ENCODE measurements around the gene COL13A1.

The COL13A1 gene

GRCh38 chr10:69906425-69906824 is 104.7 kb downstream of the COL13A1 start:
- no peak for DNase-seq (ENCODE audit: low spot score)

DNA sequence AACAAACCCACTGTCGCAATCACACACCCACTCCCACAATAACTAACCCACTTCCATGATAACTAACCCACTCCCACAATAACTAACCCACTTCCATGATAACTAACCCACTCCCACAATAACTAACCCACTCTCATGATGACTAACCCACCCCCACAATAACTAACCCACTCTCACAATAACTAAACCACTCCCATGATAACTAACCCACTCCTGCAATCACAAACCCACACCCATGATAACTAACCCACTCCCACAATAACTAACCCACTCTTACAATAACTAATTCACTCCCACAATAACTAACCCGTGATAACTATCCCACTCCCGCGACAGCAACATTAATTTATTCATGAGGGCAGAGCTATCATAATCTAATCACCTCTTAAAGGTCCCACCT is 105.8 kb downstream of the COL13A1 start:
- no peak for DNase-seq (ENCODE audit: low spot score)

DNA sequence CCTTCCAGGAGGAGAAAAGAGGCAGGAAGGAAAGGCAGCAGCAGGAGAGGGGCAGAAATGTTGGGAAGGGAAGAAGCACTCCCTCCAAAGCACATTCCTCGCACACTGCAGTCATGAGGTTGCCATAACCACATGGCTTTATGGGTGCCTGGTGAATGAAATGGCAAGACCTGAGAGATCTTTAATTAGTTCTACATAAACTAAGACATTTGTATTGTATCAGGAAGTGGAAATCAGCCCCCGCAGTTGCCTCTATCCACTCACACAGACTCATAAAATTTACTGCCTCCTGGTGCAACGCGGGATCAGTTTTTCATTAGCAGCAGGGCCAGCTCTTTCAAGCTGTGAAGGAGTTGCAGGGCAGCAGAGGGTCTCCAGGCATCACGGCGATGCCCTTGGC is 106.4 kb downstream of the COL13A1 start:
- no peak for DNase-seq (ENCODE audit: low spot score)

- no peak for DNase-seq (ENCODE audit: low spot score)
Measured at GRCh38 chr10:69910561-69910960, 108.9 kb downstream of the COL13A1 start.

DNA sequence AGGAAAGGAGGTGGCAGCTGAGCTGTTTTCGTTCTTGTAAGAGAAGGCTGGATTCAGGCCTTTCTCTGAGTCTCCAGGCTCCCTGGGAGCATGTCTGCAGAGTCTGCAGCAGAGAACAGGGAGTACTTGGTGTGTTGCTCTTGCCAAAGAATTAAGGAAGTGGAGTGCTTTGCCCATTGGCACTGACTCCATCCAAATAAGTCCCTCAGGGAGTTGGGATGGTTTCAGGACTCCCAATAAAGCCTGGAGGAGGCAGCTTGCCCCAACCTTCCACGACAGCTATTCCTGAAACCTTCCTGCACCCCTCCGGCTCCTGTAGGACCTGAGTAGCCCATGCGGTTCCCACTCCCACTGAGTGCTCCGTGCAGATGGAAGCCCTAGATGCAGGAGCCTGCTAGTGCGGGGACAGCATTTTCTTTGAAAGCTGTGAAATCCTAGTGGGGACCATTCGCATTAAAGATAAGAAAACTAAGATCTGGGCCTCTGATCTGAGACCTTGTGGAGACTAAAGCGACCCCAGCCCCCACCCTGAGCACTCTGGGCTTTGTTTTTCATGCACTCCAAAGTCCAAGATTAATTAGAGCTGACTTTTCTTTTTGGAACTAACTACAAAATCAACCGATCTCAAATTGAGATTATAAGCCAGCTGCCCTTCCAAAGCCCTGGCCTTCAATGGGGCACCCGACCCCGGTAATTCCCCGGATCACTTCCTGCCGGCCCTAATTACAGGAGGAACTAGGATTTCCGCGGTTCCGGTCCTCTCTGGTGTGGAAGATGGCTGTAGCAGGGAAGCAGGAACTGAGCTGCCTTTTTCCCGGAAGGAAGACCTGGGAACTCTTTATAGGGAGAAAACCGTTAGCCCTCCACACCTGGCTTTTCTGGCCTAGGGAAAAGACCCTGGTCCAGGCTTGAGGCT is 110.2 kb downstream of the COL13A1 start:
- DNase-seq (ENCODE audit: low spot score), result no peak

GRCh38 chr10:69912589-69912988 is 110.9 kb downstream of the COL13A1 start:
- no peak for DNase-seq (ENCODE audit: low spot score)

DNA sequence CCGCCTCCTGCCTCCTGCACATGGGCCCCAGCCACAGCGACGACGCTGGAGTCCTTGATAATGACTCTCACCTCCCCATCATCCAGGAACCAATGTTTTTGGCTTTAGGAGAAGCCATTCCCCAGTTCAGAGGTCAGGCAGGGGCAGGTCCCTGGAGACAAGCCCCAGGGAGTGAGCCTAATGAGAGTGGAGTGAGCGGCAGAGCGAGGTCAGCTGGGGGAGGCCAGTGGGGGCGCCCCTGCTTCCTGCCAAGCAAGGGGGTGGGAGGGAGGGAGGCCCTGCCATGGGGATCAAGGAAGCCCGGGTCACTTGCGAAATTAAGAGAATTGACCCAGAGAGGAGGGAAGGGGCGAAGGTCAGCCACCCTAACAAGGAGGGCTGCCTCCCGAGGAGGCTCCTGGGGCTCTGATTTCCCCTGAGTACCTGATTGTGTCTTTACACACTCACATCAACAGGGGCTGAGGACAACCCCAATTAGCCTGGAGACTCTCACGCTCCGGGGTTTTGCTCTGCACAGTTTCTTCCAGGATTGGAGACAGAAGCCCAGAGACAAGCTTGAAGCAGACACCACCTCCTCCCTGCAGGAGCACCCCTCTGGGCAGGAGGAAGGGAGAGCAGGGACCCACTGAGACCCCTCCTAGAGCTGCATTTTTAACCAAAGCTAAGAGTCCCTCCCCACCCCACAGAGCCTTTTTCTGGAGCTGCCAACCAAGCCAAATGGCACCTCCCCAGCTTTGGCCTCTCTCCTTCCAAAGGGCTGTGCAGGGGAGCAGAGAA is 112.1 kb downstream of the COL13A1 start:
- DNase-seq (ENCODE audit: low spot score), result no peak

DNA sequence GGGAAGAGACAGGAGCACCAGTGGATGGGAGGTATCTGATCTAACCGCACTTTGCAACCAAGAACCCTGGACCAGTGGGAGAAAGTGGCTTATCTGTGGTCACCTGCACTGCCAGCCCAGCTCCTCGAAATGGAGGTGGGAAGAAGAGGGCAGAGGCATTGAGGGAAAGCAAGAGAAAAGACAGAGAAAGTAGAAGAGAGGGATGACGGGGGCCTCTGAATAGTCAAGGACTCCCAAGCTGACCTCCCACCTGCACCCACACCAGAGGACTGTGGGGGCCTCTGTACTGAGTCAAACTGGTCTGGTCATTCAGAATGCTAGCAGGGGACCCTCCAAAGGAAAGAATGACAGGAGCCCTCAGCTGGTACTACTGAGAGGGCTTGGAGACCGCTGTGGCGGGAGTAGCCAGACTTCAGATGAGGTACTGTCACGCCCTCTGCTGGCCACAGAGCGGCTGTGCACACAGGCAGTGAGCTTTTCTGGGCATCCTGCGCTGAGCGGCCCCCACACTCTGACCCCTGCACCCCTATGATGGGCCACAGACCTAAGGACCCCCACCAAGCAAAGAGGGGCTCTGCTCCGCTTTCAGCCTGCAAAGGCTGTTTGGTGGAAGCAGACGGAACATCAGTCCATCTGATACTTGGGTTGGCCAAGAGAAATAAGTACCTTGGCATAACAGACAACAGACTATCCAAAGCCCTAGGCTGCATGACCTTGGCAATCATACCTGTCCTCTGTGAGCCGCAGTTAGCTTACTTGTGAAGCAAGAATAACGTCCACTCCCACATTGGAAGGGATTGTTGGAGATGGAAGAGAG is 112.9 kb downstream of the COL13A1 start:
- peak; percentile 57 for DNase-seq (ENCODE audit: low spot score)

GRCh38 chr10:69915215-69915560 is 113.5 kb downstream of the COL13A1 start:
- no peak for DNase-seq (ENCODE audit: low spot score)

DNA sequence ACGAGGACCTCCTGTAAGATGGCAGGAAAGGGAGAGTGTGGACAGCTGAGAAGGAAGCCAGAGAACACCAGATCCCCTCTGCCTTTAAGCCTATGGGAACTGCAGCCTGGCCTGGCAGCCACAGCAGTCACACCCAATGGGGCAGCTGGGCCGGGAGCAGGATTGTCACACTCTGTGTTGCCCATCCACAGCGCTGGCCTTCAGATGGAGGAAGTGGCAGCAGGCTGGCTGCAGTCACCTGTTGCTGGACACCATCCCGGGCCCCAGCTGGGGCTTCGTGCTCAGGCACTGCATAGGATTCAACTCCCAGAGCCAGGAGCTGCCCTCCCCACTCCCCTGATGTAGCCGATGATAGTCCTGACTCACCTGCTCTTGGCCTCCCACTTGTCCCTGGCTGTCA is 114.4 kb downstream of the COL13A1 start:
- DNase-seq (ENCODE audit: low spot score), result no peak

DNA sequence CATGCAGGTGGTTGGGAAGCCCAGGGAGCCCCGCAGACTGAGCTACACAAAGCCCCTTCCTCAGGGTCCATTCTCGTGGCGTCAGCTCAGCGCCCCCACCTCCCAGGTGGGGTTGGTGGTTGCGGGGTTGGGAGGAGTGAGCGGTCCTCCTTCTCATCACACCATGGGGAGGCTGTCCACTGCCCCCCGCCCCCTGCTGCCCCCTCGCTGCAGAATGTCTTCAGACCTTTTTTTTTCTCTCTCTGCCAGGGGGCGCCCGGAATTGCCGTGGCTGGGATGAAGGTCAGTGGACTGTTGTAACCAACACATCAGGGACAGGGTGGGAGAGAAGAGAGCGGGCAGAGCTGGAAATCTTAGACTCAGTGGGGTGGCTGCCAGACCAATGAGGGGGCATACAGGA is 116.3 kb downstream of the COL13A1 start:
- no peak for DNase-seq (ENCODE audit: low spot score)

DNA sequence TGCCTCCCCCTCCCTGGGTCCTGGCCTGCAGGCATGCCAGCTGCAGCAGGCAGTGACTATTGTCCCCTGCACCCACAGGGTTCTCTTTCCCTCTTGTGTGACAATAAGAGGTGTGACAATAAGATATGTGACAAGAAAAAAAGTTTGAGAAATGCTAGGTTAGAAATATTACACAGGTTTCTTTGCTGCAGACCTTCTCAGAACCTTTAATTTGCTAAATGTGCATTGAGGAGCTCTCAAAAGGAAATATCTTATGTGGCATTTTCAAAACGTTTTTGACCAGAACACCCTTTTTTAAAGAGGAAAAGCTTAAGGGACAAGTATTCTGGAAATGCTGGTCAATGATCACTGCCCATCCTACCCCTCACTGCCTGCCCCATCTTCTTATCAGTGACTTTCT is 117.5 kb downstream of the COL13A1 start:
- DNase-seq (ENCODE audit: low spot score), result no peak

- no peak for DNase-seq (ENCODE audit: low spot score)
Measured at GRCh38 chr10:69925111-69925510, 123.4 kb downstream of the COL13A1 start.

GRCh38 chr10:69928339-69928738 is 126.6 kb downstream of the COL13A1 start:
- no peak for DNase-seq (ENCODE audit: low spot score)

DNA sequence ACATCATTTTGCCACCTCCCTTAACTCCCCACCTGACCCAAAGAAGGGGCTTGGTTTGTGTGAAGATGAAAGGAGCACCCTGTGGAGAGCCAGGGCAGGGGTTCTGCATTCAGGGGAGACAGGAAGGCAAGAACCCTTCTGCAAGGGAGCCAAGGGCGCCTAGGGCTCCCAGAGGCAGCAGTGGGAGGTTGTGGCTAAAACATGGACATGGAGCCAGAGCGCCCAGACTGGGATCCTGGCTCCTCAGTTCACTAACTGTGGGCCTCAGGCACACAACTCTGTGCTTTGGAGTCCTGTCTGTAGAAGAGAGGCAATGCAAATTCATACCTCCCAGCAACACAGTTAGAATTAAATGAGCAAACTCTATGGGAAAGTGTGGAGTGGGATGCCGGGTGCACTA is 127.9 kb downstream of the COL13A1 start:
- no peak for DNase-seq (ENCODE audit: low spot score)

DNA sequence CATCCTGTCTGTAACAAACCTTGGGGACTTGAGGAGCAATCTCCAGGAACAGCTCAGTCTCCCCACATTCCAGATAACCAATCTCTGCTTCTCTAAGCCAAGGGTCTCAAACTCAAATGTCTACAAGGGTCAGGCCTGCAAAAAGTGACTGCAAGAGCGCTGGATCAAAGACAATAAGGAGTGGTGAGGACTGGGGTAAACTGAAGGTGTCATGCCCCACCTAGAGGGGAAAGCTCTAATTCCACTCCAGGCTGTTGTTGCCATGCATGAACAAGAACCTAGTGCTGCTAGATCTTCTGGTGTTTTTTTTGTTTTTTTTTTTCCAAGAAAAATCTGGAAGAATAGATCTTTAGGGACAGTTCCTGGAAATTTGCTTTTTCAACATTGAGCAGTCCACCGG is 133.1 kb downstream of the COL13A1 start:
- no peak for DNase-seq (ENCODE audit: low spot score)

DNA sequence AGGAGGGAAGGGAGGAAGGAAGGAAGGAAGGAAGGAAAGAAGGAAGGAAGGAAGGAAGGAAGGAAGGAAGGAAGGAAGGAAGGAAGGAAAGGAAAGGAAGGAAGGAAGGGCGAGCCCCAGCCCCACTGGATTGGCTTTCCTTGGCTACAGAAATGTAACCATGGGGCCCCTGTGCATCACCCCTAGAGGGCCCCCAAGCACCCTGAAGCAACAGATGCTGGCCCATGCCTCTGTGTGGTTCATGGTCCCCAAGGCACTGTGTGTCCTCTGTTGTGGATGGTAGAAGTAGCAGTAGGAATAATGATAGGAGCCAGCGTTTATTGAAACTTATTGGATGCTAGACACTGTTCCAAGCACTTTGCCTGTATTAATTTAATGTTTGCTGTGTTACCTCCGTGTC is 134.4 kb downstream of the COL13A1 start:
- peak; percentile 4 for DNase-seq (ENCODE audit: low spot score)

- DNase-seq (ENCODE audit: low spot score), result no peak
Measured at GRCh38 chr10:69938541-69938991, 136.9 kb downstream of the COL13A1 start.

DNA sequence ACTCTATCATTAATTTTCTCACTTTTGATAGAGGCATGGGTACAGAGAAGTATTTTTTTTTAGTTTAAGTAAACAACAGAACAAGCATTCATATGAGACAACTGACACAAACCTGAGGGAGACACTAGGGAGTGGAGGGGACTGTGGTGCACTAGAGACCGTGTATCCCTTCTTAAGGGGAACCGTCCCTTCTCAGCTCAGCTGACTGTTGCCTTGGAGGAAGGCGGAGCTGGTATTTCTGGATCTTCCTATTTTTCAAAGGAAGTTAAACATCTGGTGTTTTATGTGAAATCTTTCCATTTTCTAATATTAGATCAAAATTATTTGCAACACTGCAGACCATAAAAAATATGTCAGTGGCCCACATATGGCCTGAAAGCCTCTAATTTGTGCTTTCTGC is 137.4 kb downstream of the COL13A1 start:
- no peak for DNase-seq (ENCODE audit: low spot score)

GRCh38 chr10:69939481-69939880 is 137.8 kb downstream of the COL13A1 start:
- no peak for DNase-seq (ENCODE audit: low spot score)

GRCh38 chr10:69941730-69942129 is 140.0 kb downstream of the COL13A1 start:
- no peak for DNase-seq (ENCODE audit: low spot score)

DNA sequence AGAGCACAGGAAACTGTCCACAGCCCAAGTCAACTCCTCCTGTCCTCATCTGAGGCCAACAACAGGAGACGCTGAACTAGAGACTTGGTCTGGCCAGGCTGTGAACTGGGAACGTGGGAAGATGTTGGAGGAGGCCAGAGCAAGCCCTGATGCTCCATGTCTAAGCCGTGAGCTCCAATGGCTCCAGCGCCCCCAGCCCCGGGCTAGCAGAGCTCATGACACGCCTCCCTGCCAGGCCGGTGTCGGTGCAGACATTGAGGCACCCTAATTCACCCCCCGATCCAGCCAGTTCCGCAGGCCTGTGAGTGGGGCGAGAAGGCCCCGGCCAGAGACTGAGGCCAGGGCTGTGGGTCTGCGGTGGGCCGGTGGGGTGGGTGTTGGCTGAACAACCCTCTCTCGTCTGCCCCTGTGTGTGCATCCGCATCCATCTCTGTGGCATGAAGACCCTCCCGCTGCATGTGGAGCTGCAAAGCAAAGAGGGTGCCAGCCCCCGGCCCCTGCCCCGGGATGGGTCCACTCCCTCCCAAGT is 141.7 kb downstream of the COL13A1 start:
- DNase-seq (ENCODE audit: low spot score), result no peak
